ENCODE measurements around the gene RAB40B.

Gene RAB40B

DNA sequence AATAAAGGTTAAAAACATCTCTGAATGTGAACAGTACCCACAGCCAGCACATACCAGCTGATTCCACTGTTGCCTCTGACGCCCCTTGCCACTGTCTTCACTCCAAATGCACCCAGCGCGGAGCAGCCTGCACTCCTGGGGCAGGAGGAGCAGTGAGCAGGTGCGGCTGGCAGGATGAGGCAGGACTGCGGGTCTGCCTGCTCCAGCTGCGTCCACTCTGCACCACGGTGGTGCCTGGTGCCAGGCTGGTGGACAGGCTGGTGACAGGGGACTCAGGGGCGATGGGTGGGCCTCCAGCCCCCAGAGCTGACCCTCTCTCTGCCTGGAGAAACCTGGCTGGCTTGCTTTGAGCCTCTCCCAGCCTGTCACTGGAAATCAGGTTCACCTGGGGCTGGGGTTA, 9.4 kb downstream of the RAB40B start:
- DNase-seq (ENCODE audit: low spot score), result no peak
- Histone ChIP-seq H2AK5ac (ENCODE audit: low read depth, low read length) (peak overlapping the region; percentile 10), H3K18ac (ENCODE audit: low read length) (peak overlapping the region; percentile 80), H3K4me2 (ENCODE audit: insufficient read depth, low read length, poor library complexity, severe bottlenecking) (no peak overlapping the region), H3K14ac (ENCODE audit: low read length) (peak overlapping the region; percentile 100), H3K9ac (ENCODE audit: low read depth, low read length, poor library complexity) (no peak overlapping the region), H3K4ac (ENCODE audit: low read length) (no peak overlapping the region), H3K36me3 (replicated peaks in 1 of 2; ENCODE audit: control insufficient read depth in 2 of 2, insufficient read depth in 2 of 2, low read length in 2 of 2) (no peaks in the 10 kb centered on the region), H3K4me3 (ENCODE audit: low read length in 2 of 2) (no peak overlapping the region), H3K27me3 (ENCODE audit: control insufficient read depth in 3 of 3, insufficient read depth in 3 of 3, low read depth in 1 of 3, low read length in 3 of 3) (no peaks in the 10 kb centered on the region), H3K79me1 (ENCODE audit: low read depth, low read length) (no peaks in the 10 kb centered on the region), H2BK5ac (ENCODE audit: low read length) (no peak overlapping the region), H3K9me3 (replicated peaks in 1 of 2; ENCODE audit: control insufficient read depth in 2 of 2, insufficient read depth in 1 of 2, low read depth in 1 of 2, low read length in 2 of 2) (no peaks in the 10 kb centered on the region), H2BK120ac (ENCODE audit: low read depth, low read length) (no peak overlapping the region), H2BK15ac (ENCODE audit: low read length) (no peak overlapping the region), H4K8ac (ENCODE audit: low read depth, low read length) (no peak overlapping the region), H3K4me1 (ENCODE audit: control insufficient read depth in 2 of 2, insufficient read depth in 1 of 2, low read depth in 1 of 2, low read length in 2 of 2) (peaks cover 5 to 14% of the 10 kb centered on the region in 2 donors), H4K91ac (ENCODE audit: low read depth, low read length, poor library complexity) (no peak overlapping the region), H3K27ac (replicated peaks; ENCODE audit: low read length) (no peak overlapping the region), H2AFZ (ENCODE audit: low read length) (no peak overlapping the region), H2BK12ac (ENCODE audit: low read length) (no peak overlapping the region), H3K23ac (ENCODE audit: low read depth, low read length, poor library complexity) (peak overlapping the region; percentile 43)
- WGBS, 2 donors (ENCODE audit: extremely low coverage in 2 of 2, insufficient read length in 2 of 2, insufficient replicate concordance in 1 of 2), result no CpG with 5 or more reads among the region's 8 CpGs

DNA sequence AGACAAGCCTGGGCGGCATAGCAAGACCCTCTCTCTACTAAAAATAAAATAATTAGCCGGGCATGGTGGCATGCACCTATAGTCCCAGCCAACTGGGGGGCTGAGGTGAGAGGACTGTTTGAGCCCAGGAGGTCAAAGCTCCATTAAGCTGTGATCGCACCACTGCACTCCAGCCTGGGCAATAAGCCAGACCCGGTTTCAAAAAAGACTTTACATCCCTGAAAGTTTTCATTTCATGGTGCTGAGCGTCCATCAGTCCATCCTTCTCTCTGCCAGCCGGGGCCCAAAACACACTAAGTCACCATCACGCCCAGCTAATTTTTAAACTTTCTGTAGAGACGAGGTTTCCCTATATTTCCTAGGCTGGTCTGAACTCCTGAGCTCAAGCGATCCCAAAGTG, 10.6 kb downstream of the RAB40B start:
- no CpG with 5 or more reads among the region's 9 CpGs for WGBS, 2 donors (ENCODE audit: extremely low coverage in 2 of 2, insufficient read length in 2 of 2, insufficient replicate concordance in 1 of 2)
- Histone ChIP-seq H3K4me2 (ENCODE audit: insufficient read depth, low read length, poor library complexity, severe bottlenecking) (no peak overlapping the region), H3K4me1 (ENCODE audit: control insufficient read depth in 2 of 2, insufficient read depth in 1 of 2, low read depth in 1 of 2, low read length in 2 of 2) (peaks cover 5 to 14% of the 10 kb centered on the region in 2 donors), H2BK15ac (ENCODE audit: low read length) (no peak overlapping the region), H3K9me3 (replicated peaks in 1 of 2; ENCODE audit: control insufficient read depth in 2 of 2, insufficient read depth in 1 of 2, low read depth in 1 of 2, low read length in 2 of 2) (no peaks in the 10 kb centered on the region), H3K18ac (ENCODE audit: low read length) (no peak overlapping the region), H3K27me3 (ENCODE audit: control insufficient read depth in 3 of 3, insufficient read depth in 3 of 3, low read depth in 1 of 3, low read length in 3 of 3) (no peaks in the 10 kb centered on the region), H3K79me1 (ENCODE audit: low read depth, low read length) (no peaks in the 10 kb centered on the region), H2BK5ac (ENCODE audit: low read length) (no peak overlapping the region), H2BK120ac (ENCODE audit: low read depth, low read length) (no peak overlapping the region), H3K4me3 (ENCODE audit: low read length in 2 of 2) (no peak overlapping the region), H2AFZ (ENCODE audit: low read length) (no peak overlapping the region), H4K91ac (ENCODE audit: low read depth, low read length, poor library complexity) (no peak overlapping the region), H3K9ac (ENCODE audit: low read depth, low read length, poor library complexity) (no peak overlapping the region), H3K36me3 (replicated peaks in 1 of 2; ENCODE audit: control insufficient read depth in 2 of 2, insufficient read depth in 2 of 2, low read length in 2 of 2) (no peaks in the 10 kb centered on the region), H3K23ac (ENCODE audit: low read depth, low read length, poor library complexity) (no peak overlapping the region), H3K27ac (replicated peaks; ENCODE audit: low read length) (no peak overlapping the region), H2BK12ac (ENCODE audit: low read length) (no peak overlapping the region), H2AK5ac (ENCODE audit: low read depth, low read length) (no peak overlapping the region), H4K8ac (ENCODE audit: low read depth, low read length) (no peak overlapping the region), H3K4ac (ENCODE audit: low read length) (no peak overlapping the region), H3K14ac (ENCODE audit: low read length) (no peak overlapping the region)
- DNase-seq (ENCODE audit: low spot score), result no peak

DNA sequence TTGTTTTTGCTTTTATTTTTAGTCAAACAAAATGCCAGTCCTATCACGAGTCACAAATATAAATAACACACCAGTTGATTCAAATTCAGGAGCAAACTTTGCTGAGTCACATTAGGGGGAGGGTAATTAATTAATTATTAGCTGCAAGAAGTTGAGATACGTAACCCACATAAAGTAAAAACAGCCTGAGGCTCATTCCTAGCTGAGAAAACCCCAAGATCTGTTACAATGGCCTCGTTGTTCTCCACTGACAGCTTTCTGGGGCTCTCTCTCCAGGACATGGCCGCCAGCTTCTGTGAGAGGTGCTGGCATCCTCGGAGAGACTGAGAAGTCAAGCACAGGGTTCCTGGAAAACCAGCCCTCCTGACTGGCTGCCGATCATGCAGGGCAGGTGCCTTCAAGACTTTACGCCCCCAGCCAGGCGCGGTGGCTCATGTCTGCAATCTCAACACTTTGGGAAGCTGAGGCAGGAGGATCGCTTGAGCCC, 11.1 kb downstream of the RAB40B start:
- H4K91ac ChIP-seq (ENCODE audit: low read depth, low read length, poor library complexity), result no peak overlapping the region
- no peak overlapping the region for H2BK12ac ChIP-seq (ENCODE audit: low read length)
- H2BK5ac ChIP-seq (ENCODE audit: low read length), result no peak overlapping the region
- H3K79me1 ChIP-seq (ENCODE audit: low read depth, low read length), result no peaks in the 10 kb centered on the region
- no peak for DNase-seq (ENCODE audit: low spot score)
- H3K9ac ChIP-seq (ENCODE audit: low read depth, low read length, poor library complexity), result no peak overlapping the region
- H3K4me2 ChIP-seq (ENCODE audit: insufficient read depth, low read length, poor library complexity, severe bottlenecking), result no peak overlapping the region
- peaks cover 5 to 14% of the 10 kb centered on the region in 2 donors for H3K4me1 ChIP-seq (ENCODE audit: control insufficient read depth in 2 of 2, insufficient read depth in 1 of 2, low read depth in 1 of 2, low read length in 2 of 2)
- H3K27ac ChIP-seq (replicated peaks; ENCODE audit: low read length), result no peak overlapping the region
- no peak overlapping the region for H3K23ac ChIP-seq (ENCODE audit: low read depth, low read length, poor library complexity)
- no peaks in the 10 kb centered on the region for H3K9me3 ChIP-seq (replicated peaks in 1 of 2; ENCODE audit: control insufficient read depth in 2 of 2, insufficient read depth in 1 of 2, low read depth in 1 of 2, low read length in 2 of 2)
- no peak overlapping the region for H3K4me3 ChIP-seq (ENCODE audit: low read length in 2 of 2)
- H3K36me3 ChIP-seq (replicated peaks in 1 of 2; ENCODE audit: control insufficient read depth in 2 of 2, insufficient read depth in 2 of 2, low read length in 2 of 2), result no peaks in the 10 kb centered on the region
- H3K18ac ChIP-seq (ENCODE audit: low read length), result no peak overlapping the region
- no peak overlapping the region for H2AFZ ChIP-seq (ENCODE audit: low read length)
- no CpG with 5 or more reads among the region's 10 CpGs for WGBS, 2 donors (ENCODE audit: extremely low coverage in 2 of 2, insufficient read length in 2 of 2, insufficient replicate concordance in 1 of 2)
- no peaks in the 10 kb centered on the region for H3K27me3 ChIP-seq (ENCODE audit: control insufficient read depth in 3 of 3, insufficient read depth in 3 of 3, low read depth in 1 of 3, low read length in 3 of 3)
- H2BK15ac ChIP-seq (ENCODE audit: low read length), result no peak overlapping the region
- H2AK5ac ChIP-seq (ENCODE audit: low read depth, low read length), result no peak overlapping the region
- H3K14ac ChIP-seq (ENCODE audit: low read length), result no peak overlapping the region
- H3K4ac ChIP-seq (ENCODE audit: low read length), result no peak overlapping the region
- no peak overlapping the region for H2BK120ac ChIP-seq (ENCODE audit: low read depth, low read length)
- H4K8ac ChIP-seq (ENCODE audit: low read depth, low read length), result no peak overlapping the region

DNA sequence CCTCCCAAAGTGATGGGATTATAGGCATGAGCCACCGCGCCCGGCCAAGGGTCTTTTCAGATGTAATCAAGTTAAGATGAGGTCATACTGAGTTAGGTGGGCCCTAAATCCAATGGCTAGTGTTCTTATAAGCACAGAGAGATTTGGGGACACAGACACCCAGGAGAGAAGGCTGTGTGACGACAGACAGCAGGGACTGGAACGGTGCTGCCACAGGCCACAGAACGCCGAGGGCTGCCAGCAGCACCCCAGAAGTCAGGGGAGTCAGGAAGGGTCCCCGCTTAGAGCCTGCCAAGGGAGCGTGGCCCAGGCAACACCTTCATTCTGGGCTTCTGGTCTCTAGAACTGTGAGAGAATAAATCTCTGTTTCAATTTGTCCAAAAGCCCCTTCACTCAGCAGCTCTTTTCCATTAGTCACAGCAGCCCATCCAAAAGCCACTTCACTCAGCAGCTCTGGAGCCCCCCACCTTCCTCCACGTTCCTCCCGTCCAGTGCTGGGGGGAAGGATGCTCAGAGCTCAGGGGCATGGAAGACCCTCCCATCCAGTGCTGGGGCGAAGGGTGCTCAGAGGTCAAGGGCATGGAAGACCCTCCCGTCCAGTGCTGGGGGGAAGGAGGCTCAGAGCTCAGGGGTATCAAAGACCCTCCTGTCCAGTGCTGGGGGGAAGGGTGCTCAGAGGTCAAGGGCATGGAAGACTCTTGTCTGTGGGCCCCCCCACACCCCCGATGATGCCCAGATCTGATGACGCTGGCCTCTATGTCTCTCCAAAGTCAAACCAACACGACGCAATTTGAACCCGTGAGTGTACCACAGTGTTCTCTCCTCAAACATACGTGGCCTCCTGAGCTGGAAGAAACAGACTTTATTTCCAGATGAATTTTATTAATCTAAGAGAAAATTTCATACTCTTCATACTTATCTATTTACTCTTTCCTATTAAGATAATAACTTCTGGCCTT, 11.9 kb downstream of the RAB40B start:
- DNase-seq (ENCODE audit: low spot score), result no peak
- H3K23ac ChIP-seq (ENCODE audit: low read depth, low read length, poor library complexity), result no peak overlapping the region
- H2BK15ac ChIP-seq (ENCODE audit: low read length), result no peak overlapping the region
- H3K14ac ChIP-seq (ENCODE audit: low read length), result no peak overlapping the region
- H3K9me3 ChIP-seq (replicated peaks in 1 of 2; ENCODE audit: control insufficient read depth in 2 of 2, insufficient read depth in 1 of 2, low read depth in 1 of 2, low read length in 2 of 2), result peaks cover 2 to 6% of the 10 kb centered on the region in 2 donors
- H2AK5ac ChIP-seq (ENCODE audit: low read depth, low read length), result peak overlapping the region; percentile 92
- no peaks in the 10 kb centered on the region for H3K36me3 ChIP-seq (replicated peaks in 1 of 2; ENCODE audit: control insufficient read depth in 2 of 2, insufficient read depth in 2 of 2, low read length in 2 of 2)
- H3K27ac ChIP-seq (replicated peaks; ENCODE audit: low read length), result no peak overlapping the region
- no peak overlapping the region for H4K91ac ChIP-seq (ENCODE audit: low read depth, low read length, poor library complexity)
- no CpG with 5 or more reads among the region's 19 CpGs for WGBS, 2 donors (ENCODE audit: extremely low coverage in 2 of 2, insufficient read length in 2 of 2, insufficient replicate concordance in 1 of 2)
- no peak overlapping the region for H3K9ac ChIP-seq (ENCODE audit: low read depth, low read length, poor library complexity)
- H3K27me3 ChIP-seq (ENCODE audit: control insufficient read depth in 3 of 3, insufficient read depth in 3 of 3, low read depth in 1 of 3, low read length in 3 of 3), result no peaks in the 10 kb centered on the region
- no peak overlapping the region for H3K4me2 ChIP-seq (ENCODE audit: insufficient read depth, low read length, poor library complexity, severe bottlenecking)
- H3K79me1 ChIP-seq (ENCODE audit: low read depth, low read length), result no peaks in the 10 kb centered on the region
- H3K18ac ChIP-seq (ENCODE audit: low read length), result no peak overlapping the region
- no peak overlapping the region for H2BK120ac ChIP-seq (ENCODE audit: low read depth, low read length)
- no peak overlapping the region for H2AFZ ChIP-seq (ENCODE audit: low read length)
- no peak overlapping the region for H4K8ac ChIP-seq (ENCODE audit: low read depth, low read length)
- H3K4me3 ChIP-seq (ENCODE audit: low read length in 2 of 2), result no peak overlapping the region
- H3K4ac ChIP-seq (ENCODE audit: low read length), result no peak overlapping the region
- no peak overlapping the region for H2BK5ac ChIP-seq (ENCODE audit: low read length)
- peaks cover 5 to 13% of the 10 kb centered on the region in 2 donors for H3K4me1 ChIP-seq (ENCODE audit: control insufficient read depth in 2 of 2, insufficient read depth in 1 of 2, low read depth in 1 of 2, low read length in 2 of 2)
- no peak overlapping the region for H2BK12ac ChIP-seq (ENCODE audit: low read length)

All from neuronal stem cell (in vitro differentiated cells).